ENCODE data around the gene KCND3.

- TF ChIP-seq CTCF (IDR thresholded peaks at IDR 0.05; ENCODE audit: low read depth, low read length, poor library complexity, severe bottlenecking) (no peak), EZH2phosphoT487 (IDR thresholded peaks at IDR 0.05; ENCODE audit: borderline replicate concordance, low read length) (no peak)
Measured at GRCh38 chr1:111990026-111990877, 784 bp upstream of the KCND3 start.
